NT2/D1 (cell line): Measurements from ENCODE around the gene CCT2.

ENCODE experiments used
- YY1 ChIP-seq: IDR thresholded peaks from 2 replicates; pipeline ENCODE4 v1.6.1; 2011; ENCODE audit not compliant: insufficient read length, insufficient read depth
- ZNF274 ChIP-seq: IDR thresholded peaks from 2 replicates; pipeline ENCODE4 v1.6.1; 2011; ENCODE audit warnings: mild to moderate bottlenecking, low read depth, low read length

GRCh38 chr12:69647178-69647577, 61.9 kb downstream of the CCT2 start:
- no peak for TF ChIP-seq ZNF274
- TF ChIP-seq YY1 = no peak
